ENCODE data around the gene TRIO. TPM values are rescaled to one million over a fixed set of nuclear protein-coding genes. Genes with fewer than 3 reads are reported as not detected.

TRIO gene
- total and polyA plus RNA-seq, 10 of the 15 experiments (the other 5 are each of a cell fraction or from before 2014, with no cell fraction given), result 5.1 to 96.4 (median 44.6) TPM

DNA sequence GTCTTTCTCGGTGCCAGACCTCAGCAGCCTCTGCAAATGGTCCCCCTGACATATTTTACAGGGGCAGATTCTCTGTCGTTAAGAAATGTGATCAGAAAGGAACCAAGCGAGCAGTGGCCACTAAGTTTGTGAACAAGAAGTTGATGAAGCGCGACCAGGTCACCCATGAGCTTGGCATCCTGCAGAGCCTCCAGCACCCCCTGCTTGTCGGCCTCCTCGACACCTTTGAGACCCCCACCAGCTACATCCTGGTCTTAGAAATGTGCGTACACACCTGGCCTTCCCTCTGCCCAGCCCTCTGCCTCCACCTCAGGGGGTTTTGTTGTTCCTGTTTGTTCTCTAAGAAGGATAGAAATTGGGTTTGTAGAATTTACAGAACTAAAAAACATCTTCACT lies 361.2 kb downstream of the TRIO start (continued):
- no peak for TF ChIP-seq USF2 (IDR thresholded peaks at IDR 0.05; ENCODE audit: borderline replicate concordance, low read depth, low read length)
- TF ChIP-seq ZBED1 (IDR thresholded peaks at IDR 0.05; ENCODE audit: borderline replicate concordance), result no peak

DNA sequence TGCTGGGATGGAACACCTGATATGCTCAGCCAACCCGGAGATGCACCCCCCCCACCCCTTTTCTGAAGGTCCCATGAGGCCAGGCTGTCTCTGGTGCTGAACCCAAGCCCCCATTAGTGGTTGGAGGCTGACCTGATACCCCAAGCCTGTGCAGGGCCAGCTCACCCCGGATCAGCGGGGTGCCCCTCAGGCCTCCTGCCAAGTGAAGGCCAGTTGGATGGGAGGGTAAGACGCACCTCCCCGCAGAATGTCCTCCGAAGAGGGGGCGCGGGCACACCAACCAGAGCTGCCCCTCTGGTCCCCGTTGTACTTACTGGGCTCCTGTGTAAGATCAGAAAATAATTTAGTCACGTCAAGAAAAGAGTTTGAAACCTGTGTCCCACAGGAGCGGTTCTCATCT lies 361.7 kb downstream of the TRIO start:
- Histone ChIP-seq H3K4me3 (no peak overlapping the region), H3K79me2 (ENCODE audit: control insufficient read depth, insufficient read depth, low read length) (no peaks in the 10 kb centered on the region), H2AFZ (ENCODE audit: control insufficient read depth, low read depth, low read length) (no peak overlapping the region), H3K9ac (ENCODE audit: control insufficient read depth, insufficient read depth, low read length) (no peak overlapping the region), H3K9me3 (replicated peaks; ENCODE audit: control insufficient read depth, insufficient read depth, low read length) (no peaks in the 10 kb centered on the region), H3K4me1 (ENCODE audit: control insufficient read depth, insufficient read depth, low read length) (no peaks in the 10 kb centered on the region), H3K36me3 (ENCODE audit: control insufficient read depth in 2 of 2, insufficient read depth in 2 of 2, low read length in 1 of 2) (peaks cover 12 to 22% of the 10 kb centered on the region in 2 experiments; a peak in 3 of 4 replicates), H3K4me2 (ENCODE audit: control insufficient read depth, insufficient read depth) (no peak overlapping the region), H3K27me3 (replicated peaks in 1 of 2; ENCODE audit: control insufficient read depth in 2 of 2, insufficient read depth in 2 of 2, low read length in 1 of 2) (no peaks in the 10 kb centered on the region), H3K27ac (ENCODE audit: control insufficient read depth, insufficient read depth) (no peak overlapping the region), H4K20me1 (ENCODE audit: control insufficient read depth, insufficient read depth) (no peaks in the 10 kb centered on the region)
- TF ChIP-seq POLR2AphosphoS5 (IDR thresholded peaks at IDR 0.05; ENCODE audit: low read length) (no peak), POLR2A (IDR thresholded peaks at IDR 0.05; ENCODE audit: low read depth, low read length) (peak; percentile 45; the same call in 1 of the 2 replicates), SMC3 (IDR thresholded peaks at IDR 0.05; ENCODE audit: borderline replicate concordance, low read length) (no peak), HDAC6 (IDR thresholded peaks at IDR 0.05; ENCODE audit: unreplicated experiment) (no peak), ETV6 (conservative IDR thresholded peaks at IDR 0.05 in 1 of 2, IDR thresholded peaks at IDR 0.05 in 1 of 2; ENCODE audit: borderline replicate concordance in 1 of 2, low read depth in 1 of 2) (no peak)
- in situ Hi-C loops (cut with MboI), result no loop called here
- ChIA-PET SMC1A (ENCODE audit: uncharacterized antibody, unreplicated experiment) (no interaction called here), POLR2A (no interaction called here), RAD21 (ENCODE audit: unreplicated experiment) (no interaction called here), CTCF (interaction anchor here (0.6 to 1.3 kb wide), 3 partner anchors 144 to 1088 kb away, joined by 3 to 5 read pairs (median 3); no protein-coding TSS in a partner anchor)
- ATAC-seq, result no peak
- intact Hi-C loops (cut with micrococcal nuclease; ENCODE audit: unreplicated experiment), result no loop called here
- FAIRE-seq, result no peak
- WGBS (ENCODE audit: insufficient coverage, insufficient replicate concordance, low lambda C conversion rate, missing lambda C conversion rate), result 95% methylated on average over 11 of the region's 11 CpGs
- DNase-seq (ENCODE audit: low read depth, low spot score), result no peak
- BruUV-seq (replicated peaks), result no TSS peak
